Ishikawa (cell line): ENCODE results near the gene FAM200A.

Experiments
- CEBPB ChIP-seq: IDR thresholded peaks from 2 replicates; pipeline ENCODE4 v1.6.1; 2012
- CREB1 ChIP-seq: IDR thresholded peaks from 2 replicates; pipeline ENCODE4 v1.6.1; 2012; ENCODE audit warnings: low read depth
- EGR1 ChIP-seq: IDR thresholded peaks from 2 replicates; pipeline ENCODE4 v1.6.1; 2012
- EP300 ChIP-seq: IDR thresholded peaks from 2 replicates; pipeline ENCODE4 v1.6.1; 2012; ENCODE audit warnings: borderline replicate concordance
- FOXM1 ChIP-seq: IDR thresholded peaks from 2 replicates; pipeline ENCODE4 v1.6.1; 2012; ENCODE audit warnings: low read depth, borderline replicate concordance
- NFIC ChIP-seq: IDR thresholded peaks from 2 replicates; pipeline ENCODE4 v1.6.1; 2012
- RAD21 ChIP-seq: IDR thresholded peaks from 2 replicates; pipeline ENCODE4 v1.6.1; 2012; ENCODE audit warnings: low read depth
- TAF1 ChIP-seq: IDR thresholded peaks from 2 replicates; pipeline ENCODE4 v1.6.1; 2012; ENCODE audit warnings: low read depth, mild to moderate bottlenecking
- TCF12 ChIP-seq: IDR thresholded peaks from 2 replicates; pipeline ENCODE4 v1.6.1; 2012; ENCODE audit warnings: low read depth
- TEAD4 ChIP-seq: IDR thresholded peaks from 2 replicates; pipeline ENCODE4 v1.6.1; 2012
- YY1 ChIP-seq: IDR thresholded peaks from 2 replicates; pipeline ENCODE4 v1.6.1; 2012; ENCODE audit warnings: low read depth
- ZBTB7A ChIP-seq: IDR thresholded peaks from 2 replicates; pipeline ENCODE4 v1.6.1; 2012; ENCODE audit warnings: low read depth
- TF ChIP-seq, protein P1 (sequence below): IDR thresholded peaks from 2 replicates; pipeline ENCODE4 v1.6.1; 2012
- TF ChIP-seq, protein P2 (sequence below): IDR thresholded peaks from 2 replicates; pipeline ENCODE4 v1.6.1; 2012
- TF ChIP-seq, protein P3 (sequence below): IDR thresholded peaks from 2 replicates; pipeline ENCODE4 v1.6.1; 2012; ENCODE audit warnings: low read depth, mild to moderate bottlenecking

Gene FAM200A

DNA sequence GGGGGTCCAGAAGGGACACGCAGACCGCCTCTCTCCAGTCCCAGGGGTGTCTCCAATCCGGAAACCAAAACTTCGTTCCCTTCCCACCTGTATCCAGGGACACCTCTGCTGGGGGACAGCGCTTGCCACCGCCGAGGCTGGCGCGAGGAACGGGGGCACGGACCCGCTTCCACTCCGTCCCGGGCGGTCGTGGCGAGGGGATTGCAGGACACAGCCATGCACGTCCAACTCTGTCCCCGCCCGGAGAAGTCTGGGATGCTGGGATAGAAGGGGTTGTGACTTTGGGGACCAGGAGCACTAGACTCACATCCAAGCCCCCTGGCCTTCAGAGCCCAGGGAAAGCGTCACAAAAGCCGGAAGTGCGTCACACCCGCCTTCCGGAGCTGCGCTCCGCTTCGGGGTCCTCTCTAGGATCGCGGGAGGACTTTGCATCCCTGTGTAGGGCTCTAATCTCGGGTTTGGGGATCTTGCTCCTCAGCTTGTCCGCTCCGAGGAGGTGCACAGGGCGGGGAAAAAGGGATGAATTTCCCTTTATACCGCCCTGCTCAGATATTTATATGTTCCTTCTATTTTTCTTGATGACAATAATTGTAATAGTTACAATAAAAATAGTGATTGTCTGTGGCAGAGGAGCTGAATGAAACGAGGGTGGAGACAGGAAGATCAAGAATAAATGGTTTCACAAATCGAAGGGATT lies at the start of gene FAM200A:
Gene FAM200A, minus strand, starts transcription at position 348 of the 697 bp plus-strand sequence. CDS start 3,707 bp downstream, outside the sequence.
- TF ChIP-seq TAF1 (peak; percentile 87), FOXM1 (no peak), NFIC (no peak), ZBTB7A (0 out of 2 replicates have a peak, but pooled peaks have one; percentile 31), YY1 (no peak), RAD21 (no peak), EGR1 (no peak), EP300 (no peak), TCF12 (peak; percentile 57; the same call in 1 of the 2 replicates), CREB1 (peak; percentile 93), TEAD4 (0 out of 2 replicates have a peak, but pooled peaks have one; percentile 31), CEBPB (no peak)
- TF ChIP-seq, protein P1, sequence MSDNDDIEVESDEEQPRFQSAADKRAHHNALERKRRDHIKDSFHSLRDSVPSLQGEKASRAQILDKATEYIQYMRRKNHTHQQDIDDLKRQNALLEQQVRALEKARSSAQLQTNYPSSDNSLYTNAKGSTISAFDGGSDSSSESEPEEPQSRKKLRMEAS, result peak; percentile 46; the same call in 1 of the 2 replicates
- TF ChIP-seq, protein P2, sequence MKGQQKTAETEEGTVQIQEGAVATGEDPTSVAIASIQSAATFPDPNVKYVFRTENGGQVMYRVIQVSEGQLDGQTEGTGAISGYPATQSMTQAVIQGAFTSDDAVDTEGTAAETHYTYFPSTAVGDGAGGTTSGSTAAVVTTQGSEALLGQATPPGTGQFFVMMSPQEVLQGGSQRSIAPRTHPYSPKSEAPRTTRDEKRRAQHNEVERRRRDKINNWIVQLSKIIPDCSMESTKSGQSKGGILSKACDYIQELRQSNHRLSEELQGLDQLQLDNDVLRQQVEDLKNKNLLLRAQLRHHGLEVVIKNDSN, result peak; percentile 34; the same call in 1 of the 2 replicates
- TF ChIP-seq, protein P3, sequence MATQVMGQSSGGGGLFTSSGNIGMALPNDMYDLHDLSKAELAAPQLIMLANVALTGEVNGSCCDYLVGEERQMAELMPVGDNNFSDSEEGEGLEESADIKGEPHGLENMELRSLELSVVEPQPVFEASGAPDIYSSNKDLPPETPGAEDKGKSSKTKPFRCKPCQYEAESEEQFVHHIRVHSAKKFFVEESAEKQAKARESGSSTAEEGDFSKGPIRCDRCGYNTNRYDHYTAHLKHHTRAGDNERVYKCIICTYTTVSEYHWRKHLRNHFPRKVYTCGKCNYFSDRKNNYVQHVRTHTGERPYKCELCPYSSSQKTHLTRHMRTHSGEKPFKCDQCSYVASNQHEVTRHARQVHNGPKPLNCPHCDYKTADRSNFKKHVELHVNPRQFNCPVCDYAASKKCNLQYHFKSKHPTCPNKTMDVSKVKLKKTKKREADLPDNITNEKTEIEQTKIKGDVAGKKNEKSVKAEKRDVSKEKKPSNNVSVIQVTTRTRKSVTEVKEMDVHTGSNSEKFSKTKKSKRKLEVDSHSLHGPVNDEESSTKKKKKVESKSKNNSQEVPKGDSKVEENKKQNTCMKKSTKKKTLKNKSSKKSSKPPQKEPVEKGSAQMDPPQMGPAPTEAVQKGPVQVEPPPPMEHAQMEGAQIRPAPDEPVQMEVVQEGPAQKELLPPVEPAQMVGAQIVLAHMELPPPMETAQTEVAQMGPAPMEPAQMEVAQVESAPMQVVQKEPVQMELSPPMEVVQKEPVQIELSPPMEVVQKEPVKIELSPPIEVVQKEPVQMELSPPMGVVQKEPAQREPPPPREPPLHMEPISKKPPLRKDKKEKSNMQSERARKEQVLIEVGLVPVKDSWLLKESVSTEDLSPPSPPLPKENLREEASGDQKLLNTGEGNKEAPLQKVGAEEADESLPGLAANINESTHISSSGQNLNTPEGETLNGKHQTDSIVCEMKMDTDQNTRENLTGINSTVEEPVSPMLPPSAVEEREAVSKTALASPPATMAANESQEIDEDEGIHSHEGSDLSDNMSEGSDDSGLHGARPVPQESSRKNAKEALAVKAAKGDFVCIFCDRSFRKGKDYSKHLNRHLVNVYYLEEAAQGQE, result no peak

DNA sequence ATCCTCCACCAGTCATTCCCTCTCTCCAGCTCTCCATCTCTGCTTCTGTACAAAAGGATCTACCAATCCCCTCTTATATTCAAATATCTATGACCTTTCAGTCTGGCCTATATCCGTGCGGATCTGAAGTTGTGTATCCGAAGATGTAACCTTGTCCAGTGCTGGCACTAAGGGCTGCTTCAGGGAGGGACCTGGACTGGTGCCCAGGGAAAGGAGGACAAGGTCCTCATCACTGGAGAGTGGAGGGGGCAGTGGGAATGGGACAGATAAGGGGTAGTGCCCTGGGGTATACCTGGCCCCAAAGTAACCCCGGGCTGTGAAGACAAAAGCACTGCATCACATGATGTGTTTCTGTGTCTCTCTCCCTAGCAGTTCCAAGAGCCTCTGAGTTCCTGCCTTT lies 47.9 kb upstream of the FAM200A start:
- TF ChIP-seq ZBTB7A (no peak), EP300 (no peak), YY1 (no peak), TEAD4 (no peak), FOXM1 (no peak), TCF12 (no peak), EGR1 (no peak), CEBPB (no peak), NFIC (no peak), CREB1 (no peak)
- TF ChIP-seq, protein P1, result no peak
- TF ChIP-seq, protein P2, result no peak
- TF ChIP-seq, protein P3, result no peak

DNA sequence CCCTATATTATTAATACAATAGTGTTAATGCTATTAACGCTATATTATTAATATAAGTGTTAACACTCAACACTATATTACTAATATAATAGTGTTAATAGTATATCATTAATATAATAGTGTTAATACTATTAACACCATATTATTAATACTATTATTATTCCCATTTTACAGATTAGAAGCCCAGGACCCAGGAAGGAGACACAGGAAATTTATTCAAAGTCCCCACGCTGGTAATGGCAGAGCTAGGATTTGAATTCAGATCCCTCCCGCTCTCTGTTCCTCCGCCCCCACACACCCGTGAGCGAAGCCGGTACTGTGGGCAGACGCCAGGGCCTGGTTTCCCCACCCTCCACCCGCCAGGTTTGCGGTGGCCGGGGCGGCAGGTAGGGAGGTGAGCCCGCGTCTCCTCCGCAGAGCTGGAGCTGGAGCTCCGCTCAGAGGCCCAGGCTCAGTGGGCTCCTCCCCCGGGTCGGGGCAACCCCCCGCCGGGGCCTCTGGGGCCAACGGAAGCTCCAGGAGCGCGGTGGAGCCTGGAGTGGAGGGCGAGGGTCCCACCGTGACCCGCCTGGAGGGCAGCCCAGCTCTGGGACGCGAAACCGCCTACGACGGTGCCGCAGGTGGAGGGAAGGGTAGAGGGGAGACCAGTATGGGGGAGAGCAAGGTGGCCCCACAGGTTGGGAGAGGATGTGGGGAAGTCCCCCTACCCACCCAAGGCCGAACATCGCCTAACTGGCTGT lies 46.0 kb upstream of the FAM200A start, which contains the start of gene TMEM225B:
Gene TMEM225B, plus strand, starts transcription at position 506 of the 740 bp plus-strand sequence. CDS start 6,122 bp downstream, outside the sequence.
- TF ChIP-seq TAF1 (no peak), ZBTB7A (no peak), CREB1 (no peak), TCF12 (no peak), TEAD4 (no peak)
- TF ChIP-seq, protein P2, result no peak

DNA sequence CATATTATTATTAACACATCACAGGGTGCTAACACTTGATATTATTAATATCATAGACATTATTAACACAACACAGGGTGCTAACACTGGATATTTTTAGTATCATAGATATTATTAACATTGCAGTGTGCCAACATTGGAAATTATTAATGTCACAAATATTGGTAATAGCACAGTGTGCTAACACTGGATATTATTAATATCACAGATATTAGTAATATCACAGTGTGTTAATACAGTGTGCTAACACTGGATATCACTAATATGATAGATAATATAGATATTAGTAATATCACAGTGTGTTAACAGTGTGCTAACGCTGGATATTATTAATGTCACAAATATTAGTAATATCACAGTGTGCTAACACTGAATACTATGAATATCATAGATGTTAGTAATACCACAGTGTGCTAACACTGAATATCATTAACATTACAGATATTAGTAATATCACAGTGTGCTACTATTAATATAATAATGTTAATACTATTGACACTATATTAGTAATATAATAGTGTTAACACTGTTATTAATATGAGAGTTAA lies 44.6 kb upstream of the FAM200A start:
- TF ChIP-seq, protein P3, result no peak
- no peak for TF ChIP-seq FOXM1
- no peak for TF ChIP-seq CEBPB
- no peak for TF ChIP-seq CREB1
- TF ChIP-seq ZBTB7A, result no peak
- TF ChIP-seq, protein P2, result no peak
- no peak for TF ChIP-seq YY1
- no peak for TF ChIP-seq TCF12
- TF ChIP-seq RAD21, result no peak
- no peak for TF ChIP-seq EGR1
- TF ChIP-seq TAF1, result no peak
- TF ChIP-seq, protein P1, result no peak
- TF ChIP-seq EP300, result no peak
- no peak for TF ChIP-seq NFIC
- no peak for TF ChIP-seq TEAD4
